Measurements from ENCODE around the gene HSP90AB1. TPM values are rescaled to one million over a fixed set of nuclear protein-coding genes. Genes with fewer than 3 reads are reported as not detected.

The HSP90AB1 gene
- total and polyA plus RNA-seq, 9 of the 15 experiments (the other 6 are each of a cell fraction or from before 2014, with no cell fraction given) = 1,780 to 3,358 (median 2,262) TPM

DNA sequence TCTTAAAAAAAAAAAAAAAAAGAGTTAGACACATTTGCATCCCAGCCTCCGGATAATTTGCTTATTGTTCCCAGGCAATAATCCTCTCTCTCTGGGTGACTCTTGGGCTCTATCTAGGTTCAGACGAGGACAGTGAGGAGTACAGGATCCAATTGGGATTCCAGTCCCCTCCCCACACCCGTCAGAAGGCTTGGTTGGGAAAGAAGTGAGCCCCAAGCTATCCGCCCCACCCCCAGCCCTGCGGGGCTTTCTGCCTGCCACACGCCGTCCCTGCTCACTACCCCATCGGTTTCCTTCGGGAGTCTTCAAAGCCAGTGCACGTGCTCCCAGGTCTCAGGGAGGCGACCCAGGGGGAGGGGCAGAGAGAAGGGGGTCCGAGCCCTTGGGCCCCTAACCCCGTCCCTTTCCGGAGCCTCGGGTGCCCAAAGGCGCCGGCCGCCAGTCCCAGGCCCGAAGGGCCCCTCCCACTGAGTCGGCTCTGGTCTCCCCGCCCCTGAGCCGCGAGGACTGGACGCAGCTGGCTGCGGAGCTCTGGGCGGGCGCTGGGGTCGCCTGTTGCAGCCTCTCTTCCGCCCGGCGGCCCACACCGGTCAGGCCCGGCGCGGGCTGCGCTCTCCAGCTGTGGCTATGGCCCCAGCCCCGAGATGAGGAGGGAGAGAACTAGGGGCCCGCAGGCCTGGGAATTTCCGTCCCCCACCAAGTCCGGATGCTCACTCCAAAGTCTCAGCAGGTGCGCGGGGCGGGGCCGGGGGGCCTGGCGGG is 27.7 kb upstream of the HSP90AB1 start:
- CTCF ChIA-PET (ENCODE audit: low intra/inter-chr PET ratio) = interaction anchor here (0.7 kb wide), 1 partner anchor 14 kb away, joined by 3 read pairs; no protein-coding TSS in a partner anchor
- intact Hi-C loops (cut with micrococcal nuclease) = no loop called here
- DNase-seq (ENCODE audit: extremely low read depth in 1 of 4, low spot score in 3 of 4) (peak; percentile 85 to 90 (median 90)), ATAC-seq (peak; percentile 88), FAIRE-seq (peak; percentile 35)
- TSS peak; percentile 90 for BruUV-seq (replicated peaks)
- H3K36me3 ChIP-seq (ENCODE audit: control insufficient read depth, insufficient read depth, low read length) = no peaks in the 10 kb centered on the region
- H3K27me3 ChIP-seq (ENCODE audit: control insufficient read depth in 2 of 2, insufficient read depth in 2 of 2, low read length in 2 of 2) = no peaks in the 10 kb centered on the region
- H4K20me1 ChIP-seq (replicated peaks; ENCODE audit: control insufficient read depth, insufficient read depth, low read length) = no peaks in the 10 kb centered on the region
- peak overlapping the region; percentile 79 for H3K4me2 ChIP-seq (ENCODE audit: insufficient read depth, low read length)
- H2AFZ ChIP-seq (ENCODE audit: low read depth, low read length) = peak overlapping the region; percentile 98
- no peaks in the 10 kb centered on the region for H3K9me1 ChIP-seq (ENCODE audit: control insufficient read depth, insufficient read depth, low read length)
- POLR2A ChIA-PET = interaction anchor here (0.6 to 2.5 kb wide), 16 partner anchors 9 to 765 kb away, joined by 3 to 12 read pairs (median 4); partner anchors contain the start of genes HSP90AB1 and SLC35B2
- H3K9ac ChIP-seq (ENCODE audit: insufficient read depth in 1 of 2, low read depth in 2 of 2, low read length in 2 of 2) = peak overlapping the region; percentile 69 to 92
- peak overlapping the region; percentile 48 for H3K4me3 ChIP-seq
- no peaks in the 10 kb centered on the region for H3K9me3 ChIP-seq (replicated peaks; ENCODE audit: control insufficient read depth, insufficient read depth, low read depth, low read length)
- peak overlapping the region; percentile 64 for H3K27ac ChIP-seq (ENCODE audit: extremely low read depth, low read depth, low read length)
- WGBS (ENCODE audit: insufficient coverage, low coverage, missing lambda C conversion rate) = 3% methylated on average over 37 of the region's 45 CpGs
- H3K4me1 ChIP-seq (replicated peaks in 1 of 2; ENCODE audit: control insufficient read depth in 2 of 2, insufficient read depth in 2 of 2, low read length in 2 of 2) = peaks cover 53 to 66% of the 10 kb centered on the region in 2 experiments
- in situ Hi-C loops (cut with MboI) = no loop called here
- H3K79me2 ChIP-seq (ENCODE audit: control insufficient read depth, insufficient read depth, low read length) = peaks cover 13% of the 10 kb centered on the region
- TF ChIP-seq TBL1XR1 (IDR thresholded peaks at IDR 0.05; ENCODE audit: low read length in 2 of 2) (no peak), ZNF133 (CRISPR knock-in tag; IDR thresholded peaks at IDR 0.05) (no peak), DEAF1 (CRISPR knock-in tag; IDR thresholded peaks at IDR 0.05) (peak; percentile 23; the same call in 1 of the 2 replicates), NFIC (IDR thresholded peaks at IDR 0.05) (no peak), LARP7 (IDR thresholded peaks at IDR 0.05) (no peak), E2F8 (IDR thresholded peaks at IDR 0.05; ENCODE audit: low read depth, partially characterized antibody) (no peak), ZBTB17 (CRISPR knock-in tag; IDR thresholded peaks at IDR 0.05) (peak; percentile 79), ZNF3 (CRISPR knock-in tag; IDR thresholded peaks at IDR 0.05) (no peak), KLF6 (CRISPR knock-in tag; IDR thresholded peaks at IDR 0.05; ENCODE audit: borderline replicate concordance) (no peak; the same call in 1 of the 2 replicates), SAP30 (IDR thresholded peaks at IDR 0.05; ENCODE audit: borderline replicate concordance, insufficient read depth, low read depth, low read length, poor library complexity, severe bottlenecking) (peak; percentile 58), TAF1 (IDR thresholded peaks at IDR 0.05; ENCODE audit: control insufficient read depth, extremely low read depth, insufficient read depth, low read length, severe bottlenecking) (peak; percentile 48), TEAD2 (tag; IDR thresholded peaks at IDR 0.05) (no peak), CC2D1A (IDR thresholded peaks at IDR 0.05) (no peak), EP300 (IDR thresholded peaks at IDR 0.05; ENCODE audit: low read length) (no peak; the same call in 1 of the 2 replicates), HNRNPH1 (optimal IDR thresholded peaks at IDR 0.05; ENCODE audit: low read depth, low read length) (no peak), ILF3 (IDR thresholded peaks at IDR 0.05; ENCODE audit: borderline replicate concordance) (no peak), CBFA2T3 (IDR thresholded peaks at IDR 0.05) (peak; percentile 43; the same call in 1 of the 2 replicates), HDAC3 (IDR thresholded peaks at IDR 0.05; ENCODE audit: borderline replicate concordance, partially characterized antibody) (no peak), DDX20 (tag; IDR thresholded peaks at IDR 0.05; ENCODE audit: low read depth) (no peak)

Measured in K562 (cell line).